GM23338 (cell line): ENCODE data around the gene WWP2. TPM values are rescaled to one million over a fixed set of nuclear protein-coding genes. Genes with fewer than 3 reads are reported as not detected.

ENCODE experiments used
- ATAC-seq: fragments of 200-7000 bp; cut with Tn5 transposase; 3 replicates; pipeline ENCODE4 v1.9.1; 2020
- DNase-seq: peaks from one replicate; pipeline ENCODE4 v3.0.0-alpha.2; 2015; ENCODE audit warnings: low spot score
- H2AFZ ChIP-seq: fragments of 200-600 bp; sonication (generic); 2 replicates; pipeline ENCODE4 v1.8.0; 2016; ENCODE audit warnings: antibody characterized with exemption, mild to moderate bottlenecking, moderate library complexity
- H3F3A ChIP-seq: fragments of 200-600 bp; sonication (generic); replicated peaks from 2 replicates; pipeline ENCODE4 v1.8.0; 2017; ENCODE audit warnings: antibody characterized with exemption, mixed run types, low read depth
- H3K27ac ChIP-seq: fragments of 200-600 bp; sonication (generic); 2 replicates; pipeline ENCODE4 v1.6.1; 2016; ENCODE audit warnings: low read depth
- H3K27me3 ChIP-seq: fragments of 200-600 bp; sonication (generic); 2 replicates; pipeline ENCODE4 v1.8.0; 2016; ENCODE audit warnings: mild to moderate bottlenecking, mixed run types, moderate library complexity; ENCODE audit not compliant: insufficient read depth
- H3K36me3 ChIP-seq: fragments of 200-600 bp; sonication (generic); 2 replicates; pipeline ENCODE4 v1.8.0; 2016; ENCODE audit warnings: mild to moderate bottlenecking; ENCODE audit not compliant: insufficient read depth
- H3K4me1 ChIP-seq: fragments of 200-600 bp; sonication (generic); 2 replicates; pipeline ENCODE4 v1.8.0; 2016; ENCODE audit warnings: mild to moderate bottlenecking, moderate library complexity; ENCODE audit not compliant: insufficient read depth
- H3K4me2 ChIP-seq: fragments of 200-600 bp; sonication (generic); 2 replicates; pipeline ENCODE4 v1.7.1; 2017; ENCODE audit warnings: mixed run types
- H3K4me3 ChIP-seq: fragments of 200-600 bp; sonication (generic); 2 replicates; pipeline ENCODE4 v1.6.1; 2016; ENCODE audit warnings: mixed run types
- H3K79me2 ChIP-seq: fragments of 200-600 bp; sonication (generic); replicated peaks from 2 replicates; pipeline ENCODE4 v1.8.0; 2017; ENCODE audit warnings: mild to moderate bottlenecking; ENCODE audit not compliant: insufficient read depth
- H3K9me2 ChIP-seq: fragments of 200-600 bp; sonication (generic); 2 replicates; pipeline ENCODE4 v1.8.0; 2017; ENCODE audit not compliant: insufficient read depth
- H4K20me1 ChIP-seq: fragments of 200-600 bp; sonication (generic); replicated peaks from 2 replicates; pipeline ENCODE4 v1.8.0; 2017; ENCODE audit warnings: mild to moderate bottlenecking; ENCODE audit not compliant: insufficient read depth
- H3K27ac Mint-ChIP-seq: 2 replicates; pipeline ENCODE4 v1.8.0; 2020; ENCODE audit warnings: inconsistent platforms, mild to moderate bottlenecking, moderate library complexity, mixed read lengths
- H3K27me3 Mint-ChIP-seq: 3 replicates; pipeline ENCODE4 v1.8.0; 2022; ENCODE audit warnings: low read depth, mild to moderate bottlenecking, moderate library complexity, mixed read lengths, inconsistent platforms; ENCODE audit not compliant: insufficient read depth, poor library complexity
- H3K36me3 Mint-ChIP-seq: 3 replicates; pipeline ENCODE4 v1.8.0; 2021; ENCODE audit warnings: low read depth, mild to moderate bottlenecking, inconsistent platforms, moderate library complexity, mixed read lengths
- H3K4me1 Mint-ChIP-seq: 3 replicates; pipeline ENCODE4 v1.8.0; 2020; ENCODE audit warnings: mild to moderate bottlenecking, inconsistent platforms, mixed read lengths
- H3K4me3 Mint-ChIP-seq: 3 replicates; pipeline ENCODE4 v1.8.0; 2021; ENCODE audit warnings: moderate library complexity, mild to moderate bottlenecking, inconsistent platforms, mixed read lengths
- H3K9me3 Mint-ChIP-seq: 3 replicates; pipeline ENCODE4 v1.8.0; 2020; ENCODE audit warnings: moderate library complexity, mild to moderate bottlenecking, inconsistent platforms, mixed read lengths
- CREB1 ChIP-seq: fragments of 250-450 bp; sonication (Bioruptor Pico); IDR thresholded peaks from 2 replicates; pipeline ENCODE4 v1.5.0; 2020; ENCODE audit warnings: low read depth, mild to moderate bottlenecking, moderate library complexity
- EZH2 ChIP-seq: fragments of 200-600 bp; sonication (generic); IDR thresholded peaks from one replicate; pipeline ENCODE4 v1.8.0; 2017; ENCODE audit warnings: antibody characterized with exemption, mild to moderate bottlenecking, low read depth; ENCODE audit not compliant: unreplicated experiment
- EZH2phosphoT487 ChIP-seq: fragments of 200-600 bp; sonication (generic); IDR thresholded peaks from one replicate; pipeline ENCODE4 v1.8.1; 2018; ENCODE audit warnings: antibody characterized with exemption; ENCODE audit not compliant: unreplicated experiment
- JUNB ChIP-seq: IDR thresholded peaks from one replicate; pipeline ENCODE4 v1.6.1; 2016; ENCODE audit warnings: antibody characterized with exemption; ENCODE audit not compliant: unreplicated experiment
- NANOG ChIP-seq: IDR thresholded peaks from 2 replicates; pipeline ENCODE4 v1.6.1; 2016; ENCODE audit warnings: antibody characterized with exemption, borderline replicate concordance
- POLR2AphosphoS5 ChIP-seq: IDR thresholded peaks from 2 replicates; pipeline ENCODE4 v1.6.1; 2016; ENCODE audit warnings: antibody characterized with exemption, low read depth
- STAT1 ChIP-seq: IDR thresholded peaks from one replicate; pipeline ENCODE4 v1.6.1; 2016; ENCODE audit warnings: antibody characterized with exemption; ENCODE audit not compliant: unreplicated experiment
- ZNF114 ChIP-seq: fragments of 250-450 bp; sonication (Bioruptor Pico); IDR thresholded peaks from 2 replicates; pipeline ENCODE4 v1.5.0; 2020; ENCODE audit warnings: mild to moderate bottlenecking, moderate library complexity
- ZNF331 ChIP-seq: fragments of 250-450 bp; sonication (Bioruptor Pico); IDR thresholded peaks from 2 replicates; pipeline ENCODE4 v1.5.0; 2020; ENCODE audit warnings: low read depth, mild to moderate bottlenecking, moderate library complexity
- polyA plus RNA-seq: library from polyadenylated mRNA; unstranded; fragments of >200 nt; fragmentation: Nextera tagmentation; extraction: Ambion mirVana; gene quantifications from 2 replicates; pipeline ENCODE4 v1.2.1, GENCODE V29; 2016
- total RNA-seq: library from RNA; depleted of rRNA; stranded (reverse); fragments of >200 nt; shearing (Covaris generic); gene quantifications from 2 replicates; pipeline ENCODE4 v1.2.3, GENCODE V29; 2014
- TF ChIP-seq, protein P1 (sequence below): IDR thresholded peaks from 2 replicates; pipeline ENCODE4 v1.6.1; 2016; ENCODE audit warnings: antibody characterized with exemption
- TF ChIP-seq, protein P2 (sequence below): fragments of 250-450 bp; sonication (Bioruptor Pico); IDR thresholded peaks from 2 replicates; pipeline ENCODE4 v1.5.0; 2020; ENCODE audit warnings: mild to moderate bottlenecking, moderate library complexity
- TF ChIP-seq, protein P3 (sequence below), 2 experiments: fragments of 200-600 bp in 1 of 2; sonication (generic) in 1 of 2; conservative IDR thresholded peaks; 2 replicates each; pipeline versions ENCODE4 v1.5.1 to v1.6.1; 2016 to 2017; ENCODE audit warnings: antibody characterized with exemption in 2 of 2, low read depth in 2 of 2, mild to moderate bottlenecking in 2 of 2, moderate library complexity in 1 of 2
- TF ChIP-seq, protein P4 (sequence below): IDR thresholded peaks from one replicate; pipeline ENCODE4 v1.6.1; 2018; ENCODE audit warnings: antibody characterized with exemption; ENCODE audit not compliant: unreplicated experiment

WWP2 gene
- total and polyA plus RNA-seq, 2 experiments from 2014 or later: 12.3 to 35.5 TPM

DNA sequence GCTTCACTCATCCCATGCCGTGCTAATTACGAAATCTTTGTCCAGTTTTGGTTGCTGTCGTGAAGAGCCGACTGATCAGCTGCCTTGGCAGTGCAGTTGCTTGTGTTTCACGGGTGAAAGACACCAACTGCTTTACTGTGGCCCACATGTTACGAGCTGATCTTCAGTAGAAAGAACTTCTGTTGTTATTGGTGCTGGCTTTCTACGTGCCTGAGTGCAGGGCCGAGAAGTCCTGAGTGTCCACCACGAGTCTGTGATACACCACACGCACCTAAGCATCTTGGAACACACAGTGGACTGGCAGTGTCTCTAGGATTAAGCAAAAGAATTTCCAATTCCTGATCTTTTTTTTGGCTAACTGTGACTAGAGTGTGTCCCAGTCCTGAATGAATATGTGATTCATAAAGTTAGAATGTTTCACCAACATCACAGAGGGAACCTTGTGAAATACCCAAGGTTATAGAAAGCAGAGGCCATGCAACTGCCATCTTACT is 118.6 kb downstream of the WWP2 start:
- no peaks in the 10 kb centered on the region for H3K4me1 Mint-ChIP-seq
- no peaks in the 10 kb centered on the region for H4K20me1 ChIP-seq
- H3K4me2 ChIP-seq: no peak overlapping the region
- H3K27ac ChIP-seq: no peak overlapping the region
- ATAC-seq (no peak), DNase-seq (no peak)
- no peaks in the 10 kb centered on the region for H3K27me3 ChIP-seq
- H3K27me3 Mint-ChIP-seq: peaks cover 2% of the 10 kb centered on the region
- no peaks in the 10 kb centered on the region for H3K4me1 ChIP-seq
- H3K9me2 ChIP-seq: no peaks in the 10 kb centered on the region
- no peaks in the 10 kb centered on the region for H3K79me2 ChIP-seq
- H3F3A ChIP-seq: no peaks in the 10 kb centered on the region
- no peak overlapping the region for H3K4me3 Mint-ChIP-seq
- no peak overlapping the region for H3K27ac Mint-ChIP-seq
- H2AFZ ChIP-seq: no peak overlapping the region
- no peak overlapping the region for H3K4me3 ChIP-seq
- H3K36me3 ChIP-seq: no peaks in the 10 kb centered on the region; the same call in 1 of the 2 replicates
- TF ChIP-seq, protein P1, sequence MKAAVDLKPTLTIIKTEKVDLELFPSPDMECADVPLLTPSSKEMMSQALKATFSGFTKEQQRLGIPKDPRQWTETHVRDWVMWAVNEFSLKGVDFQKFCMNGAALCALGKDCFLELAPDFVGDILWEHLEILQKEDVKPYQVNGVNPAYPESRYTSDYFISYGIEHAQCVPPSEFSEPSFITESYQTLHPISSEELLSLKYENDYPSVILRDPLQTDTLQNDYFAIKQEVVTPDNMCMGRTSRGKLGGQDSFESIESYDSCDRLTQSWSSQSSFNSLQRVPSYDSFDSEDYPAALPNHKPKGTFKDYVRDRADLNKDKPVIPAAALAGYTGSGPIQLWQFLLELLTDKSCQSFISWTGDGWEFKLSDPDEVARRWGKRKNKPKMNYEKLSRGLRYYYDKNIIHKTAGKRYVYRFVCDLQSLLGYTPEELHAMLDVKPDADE: no peak
- TF ChIP-seq, protein P2, sequence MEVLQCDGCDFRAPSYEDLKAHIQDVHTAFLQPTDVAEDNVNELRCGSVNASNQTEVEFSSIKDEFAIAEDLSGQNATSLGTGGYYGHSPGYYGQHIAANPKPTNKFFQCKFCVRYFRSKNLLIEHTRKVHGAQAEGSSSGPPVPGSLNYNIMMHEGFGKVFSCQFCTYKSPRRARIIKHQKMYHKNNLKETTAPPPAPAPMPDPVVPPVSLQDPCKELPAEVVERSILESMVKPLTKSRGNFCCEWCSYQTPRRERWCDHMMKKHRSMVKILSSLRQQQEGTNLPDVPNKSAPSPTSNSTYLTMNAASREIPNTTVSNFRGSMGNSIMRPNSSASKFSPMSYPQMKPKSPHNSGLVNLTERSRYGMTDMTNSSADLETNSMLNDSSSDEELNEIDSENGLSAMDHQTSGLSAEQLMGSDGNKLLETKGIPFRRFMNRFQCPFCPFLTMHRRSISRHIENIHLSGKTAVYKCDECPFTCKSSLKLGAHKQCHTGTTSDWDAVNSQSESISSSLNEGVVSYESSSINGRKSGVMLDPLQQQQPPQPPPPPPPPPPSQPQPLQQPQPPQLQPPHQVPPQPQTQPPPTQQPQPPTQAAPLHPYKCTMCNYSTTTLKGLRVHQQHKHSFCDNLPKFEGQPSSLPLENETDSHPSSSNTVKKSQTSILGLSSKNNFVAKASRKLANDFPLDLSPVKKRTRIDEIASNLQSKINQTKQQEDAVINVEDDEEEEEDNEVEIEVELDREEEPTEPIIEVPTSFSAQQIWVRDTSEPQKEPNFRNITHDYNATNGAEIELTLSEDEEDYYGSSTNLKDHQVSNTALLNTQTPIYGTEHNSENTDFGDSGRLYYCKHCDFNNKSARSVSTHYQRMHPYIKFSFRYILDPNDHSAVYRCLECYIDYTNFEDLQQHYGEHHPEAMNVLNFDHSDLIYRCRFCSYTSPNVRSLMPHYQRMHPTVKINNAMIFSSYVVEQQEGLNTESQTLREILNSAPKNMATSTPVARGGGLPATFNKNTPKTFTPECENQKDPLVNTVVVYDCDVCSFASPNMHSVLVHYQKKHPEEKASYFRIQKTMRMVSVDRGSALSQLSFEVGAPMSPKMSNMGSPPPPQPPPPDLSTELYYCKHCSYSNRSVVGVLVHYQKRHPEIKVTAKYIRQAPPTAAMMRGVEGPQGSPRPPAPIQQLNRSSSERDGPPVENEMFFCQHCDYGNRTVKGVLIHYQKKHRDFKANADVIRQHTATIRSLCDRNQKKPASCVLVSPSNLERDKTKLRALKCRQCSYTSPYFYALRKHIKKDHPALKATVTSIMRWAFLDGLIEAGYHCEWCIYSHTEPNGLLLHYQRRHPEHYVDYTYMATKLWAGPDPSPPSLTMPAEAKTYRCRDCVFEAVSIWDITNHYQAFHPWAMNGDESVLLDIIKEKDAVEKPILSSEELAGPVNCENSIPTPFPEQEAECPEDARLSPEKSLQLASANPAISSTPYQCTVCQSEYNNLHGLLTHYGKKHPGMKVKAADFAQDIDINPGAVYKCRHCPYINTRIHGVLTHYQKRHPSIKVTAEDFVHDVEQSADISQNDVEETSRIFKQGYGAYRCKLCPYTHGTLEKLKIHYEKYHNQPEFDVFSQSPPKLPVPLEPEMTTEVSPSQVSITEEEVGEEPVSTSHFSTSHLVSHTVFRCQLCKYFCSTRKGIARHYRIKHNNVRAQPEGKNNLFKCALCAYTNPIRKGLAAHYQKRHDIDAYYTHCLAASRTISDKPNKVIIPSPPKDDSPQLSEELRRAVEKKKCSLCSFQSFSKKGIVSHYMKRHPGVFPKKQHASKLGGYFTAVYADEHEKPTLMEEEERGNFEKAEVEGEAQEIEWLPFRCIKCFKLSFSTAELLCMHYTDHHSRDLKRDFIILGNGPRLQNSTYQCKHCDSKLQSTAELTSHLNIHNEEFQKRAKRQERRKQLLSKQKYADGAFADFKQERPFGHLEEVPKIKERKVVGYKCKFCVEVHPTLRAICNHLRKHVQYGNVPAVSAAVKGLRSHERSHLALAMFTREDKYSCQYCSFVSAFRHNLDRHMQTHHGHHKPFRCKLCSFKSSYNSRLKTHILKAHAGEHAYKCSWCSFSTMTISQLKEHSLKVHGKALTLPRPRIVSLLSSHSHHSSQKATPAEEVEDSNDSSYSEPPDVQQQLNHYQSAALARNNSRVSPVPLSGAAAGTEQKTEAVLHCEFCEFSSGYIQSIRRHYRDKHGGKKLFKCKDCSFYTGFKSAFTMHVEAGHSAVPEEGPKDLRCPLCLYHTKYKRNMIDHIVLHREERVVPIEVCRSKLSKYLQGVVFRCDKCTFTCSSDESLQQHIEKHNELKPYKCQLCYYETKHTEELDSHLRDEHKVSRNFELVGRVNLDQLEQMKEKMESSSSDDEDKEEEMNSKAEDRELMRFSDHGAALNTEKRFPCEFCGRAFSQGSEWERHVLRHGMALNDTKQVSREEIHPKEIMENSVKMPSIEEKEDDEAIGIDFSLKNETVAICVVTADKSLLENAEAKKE (CRISPR knock-in tag): no peak
- TF ChIP-seq, protein P3, sequence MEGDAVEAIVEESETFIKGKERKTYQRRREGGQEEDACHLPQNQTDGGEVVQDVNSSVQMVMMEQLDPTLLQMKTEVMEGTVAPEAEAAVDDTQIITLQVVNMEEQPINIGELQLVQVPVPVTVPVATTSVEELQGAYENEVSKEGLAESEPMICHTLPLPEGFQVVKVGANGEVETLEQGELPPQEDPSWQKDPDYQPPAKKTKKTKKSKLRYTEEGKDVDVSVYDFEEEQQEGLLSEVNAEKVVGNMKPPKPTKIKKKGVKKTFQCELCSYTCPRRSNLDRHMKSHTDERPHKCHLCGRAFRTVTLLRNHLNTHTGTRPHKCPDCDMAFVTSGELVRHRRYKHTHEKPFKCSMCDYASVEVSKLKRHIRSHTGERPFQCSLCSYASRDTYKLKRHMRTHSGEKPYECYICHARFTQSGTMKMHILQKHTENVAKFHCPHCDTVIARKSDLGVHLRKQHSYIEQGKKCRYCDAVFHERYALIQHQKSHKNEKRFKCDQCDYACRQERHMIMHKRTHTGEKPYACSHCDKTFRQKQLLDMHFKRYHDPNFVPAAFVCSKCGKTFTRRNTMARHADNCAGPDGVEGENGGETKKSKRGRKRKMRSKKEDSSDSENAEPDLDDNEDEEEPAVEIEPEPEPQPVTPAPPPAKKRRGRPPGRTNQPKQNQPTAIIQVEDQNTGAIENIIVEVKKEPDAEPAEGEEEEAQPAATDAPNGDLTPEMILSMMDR (conservative IDR thresholded peaks at IDR 0.05; ENCODE audit: low read depth in 2 of 2): no peak
- TF ChIP-seq POLR2AphosphoS5: no peak
- no peak for TF ChIP-seq NANOG
- no peak for TF ChIP-seq EZH2phosphoT487
- no peak for TF ChIP-seq STAT1
- TF ChIP-seq, protein P4, sequence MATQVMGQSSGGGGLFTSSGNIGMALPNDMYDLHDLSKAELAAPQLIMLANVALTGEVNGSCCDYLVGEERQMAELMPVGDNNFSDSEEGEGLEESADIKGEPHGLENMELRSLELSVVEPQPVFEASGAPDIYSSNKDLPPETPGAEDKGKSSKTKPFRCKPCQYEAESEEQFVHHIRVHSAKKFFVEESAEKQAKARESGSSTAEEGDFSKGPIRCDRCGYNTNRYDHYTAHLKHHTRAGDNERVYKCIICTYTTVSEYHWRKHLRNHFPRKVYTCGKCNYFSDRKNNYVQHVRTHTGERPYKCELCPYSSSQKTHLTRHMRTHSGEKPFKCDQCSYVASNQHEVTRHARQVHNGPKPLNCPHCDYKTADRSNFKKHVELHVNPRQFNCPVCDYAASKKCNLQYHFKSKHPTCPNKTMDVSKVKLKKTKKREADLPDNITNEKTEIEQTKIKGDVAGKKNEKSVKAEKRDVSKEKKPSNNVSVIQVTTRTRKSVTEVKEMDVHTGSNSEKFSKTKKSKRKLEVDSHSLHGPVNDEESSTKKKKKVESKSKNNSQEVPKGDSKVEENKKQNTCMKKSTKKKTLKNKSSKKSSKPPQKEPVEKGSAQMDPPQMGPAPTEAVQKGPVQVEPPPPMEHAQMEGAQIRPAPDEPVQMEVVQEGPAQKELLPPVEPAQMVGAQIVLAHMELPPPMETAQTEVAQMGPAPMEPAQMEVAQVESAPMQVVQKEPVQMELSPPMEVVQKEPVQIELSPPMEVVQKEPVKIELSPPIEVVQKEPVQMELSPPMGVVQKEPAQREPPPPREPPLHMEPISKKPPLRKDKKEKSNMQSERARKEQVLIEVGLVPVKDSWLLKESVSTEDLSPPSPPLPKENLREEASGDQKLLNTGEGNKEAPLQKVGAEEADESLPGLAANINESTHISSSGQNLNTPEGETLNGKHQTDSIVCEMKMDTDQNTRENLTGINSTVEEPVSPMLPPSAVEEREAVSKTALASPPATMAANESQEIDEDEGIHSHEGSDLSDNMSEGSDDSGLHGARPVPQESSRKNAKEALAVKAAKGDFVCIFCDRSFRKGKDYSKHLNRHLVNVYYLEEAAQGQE: no peak
- TF ChIP-seq ZNF114: no peak
- TF ChIP-seq JUNB: no peak
- TF ChIP-seq ZNF331 (CRISPR knock-in tag): no peak
- TF ChIP-seq EZH2: no peak
- TF ChIP-seq CREB1 (CRISPR knock-in tag): no peak
- peaks cover 28% of the 10 kb centered on the region for H3K36me3 Mint-ChIP-seq
- H3K9me3 Mint-ChIP-seq: peaks cover 6% of the 10 kb centered on the region; the same call in 2 of the 3 replicates
